ENCODE data around the gene SOX1.

Gene SOX1

GRCh38 chr13:112059457-112060281 lies 7.3 kb upstream of the SOX1 start:
- no peak for DNase-seq

- DNase-seq, result no peak
Measured at GRCh38 chr13:112060282-112060830, 6.6 kb upstream of the SOX1 start.

GRCh38 chr13:112060899-112061366 lies 6.0 kb upstream of the SOX1 start:
- no peak for DNase-seq

- DNase-seq, result no peak
Measured at GRCh38 chr13:112061367-112062061, 5.4 kb upstream of the SOX1 start.

GRCh38 chr13:112062072-112062567 lies 4.8 kb upstream of the SOX1 start:
- DNase-seq, result no peak

- no peak for DNase-seq
Measured at GRCh38 chr13:112062571-112063570, 4.1 kb upstream of the SOX1 start.

GRCh38 chr13:112063807-112064206 lies 3.1 kb upstream of the SOX1 start:
- DNase-seq, result no peak

GRCh38 chr13:112064222-112064621 lies 2.7 kb upstream of the SOX1 start:
- peak in 1 of 2 experiments; percentile 28 for DNase-seq

GRCh38 chr13:112065521-112065866 lies 1.5 kb upstream of the SOX1 start:
- no peak for DNase-seq

GRCh38 chr13:112065867-112066623 lies 904 bp upstream of the SOX1 start:
- no peak for DNase-seq

- DNase-seq, result no peak
Measured at GRCh38 chr13:112066624-112067004, 335 bp upstream of the SOX1 start.

- no peak for DNase-seq
Measured at GRCh38 chr13:112067871-112068539, 1.1 kb downstream of the SOX1 start.

- no peak for DNase-seq
Measured at GRCh38 chr13:112068540-112069060, 1.7 kb downstream of the SOX1 start.

- DNase-seq, result no peak
Measured at GRCh38 chr13:112069061-112069844, 2.3 kb downstream of the SOX1 start.

GRCh38 chr13:112069845-112070251 lies 2.9 kb downstream of the SOX1 start:
- DNase-seq, result no peak

GRCh38 chr13:112071102-112071722 lies 4.3 kb downstream of the SOX1 start:
- DNase-seq, result no peak

GRCh38 chr13:112071723-112072533 lies 5.0 kb downstream of the SOX1 start:
- DNase-seq, result peak in 1 of 2 experiments; percentile 71

- peak; percentile 58 to 91 for DNase-seq
Measured at GRCh38 chr13:112072534-112073244, 5.7 kb downstream of the SOX1 start.
